Loucy (cell line): ENCODE data around the gene CFAP77.

ENCODE experiments used
- CTCF ChIP-seq: fragments of 200-600 bp; sonication (generic); conservative IDR thresholded peaks from 2 replicates; pipeline ENCODE4 v1.5.1; 2014; ENCODE audit warnings: mild to moderate bottlenecking, antibody characterized with exemption, low read length
- EZH2phosphoT487 ChIP-seq: fragments of 200-600 bp; IDR thresholded peaks from 2 replicates; pipeline ENCODE4 v1.6.1; 2018; ENCODE audit warnings: antibody characterized with exemption, mild to moderate bottlenecking, moderate library complexity, borderline replicate concordance

GRCh38 chr9:132413926-132414325 lies 3.9 kb downstream of the CFAP77 start:
- no peak for TF ChIP-seq CTCF
- no peak for TF ChIP-seq EZH2phosphoT487
